GM19395 (cell line): Measurements from ENCODE around the gene ROCK2.

Experiments used
- ATAC-seq: cut with Tn5 transposase; IDR thresholded peaks from one replicate; pipeline ENCODE4 v1.9.1; 2021; ENCODE audit warnings: mild to moderate bottlenecking, moderate library complexity; ENCODE audit not compliant: unreplicated experiment

The ROCK2 gene

DNA sequence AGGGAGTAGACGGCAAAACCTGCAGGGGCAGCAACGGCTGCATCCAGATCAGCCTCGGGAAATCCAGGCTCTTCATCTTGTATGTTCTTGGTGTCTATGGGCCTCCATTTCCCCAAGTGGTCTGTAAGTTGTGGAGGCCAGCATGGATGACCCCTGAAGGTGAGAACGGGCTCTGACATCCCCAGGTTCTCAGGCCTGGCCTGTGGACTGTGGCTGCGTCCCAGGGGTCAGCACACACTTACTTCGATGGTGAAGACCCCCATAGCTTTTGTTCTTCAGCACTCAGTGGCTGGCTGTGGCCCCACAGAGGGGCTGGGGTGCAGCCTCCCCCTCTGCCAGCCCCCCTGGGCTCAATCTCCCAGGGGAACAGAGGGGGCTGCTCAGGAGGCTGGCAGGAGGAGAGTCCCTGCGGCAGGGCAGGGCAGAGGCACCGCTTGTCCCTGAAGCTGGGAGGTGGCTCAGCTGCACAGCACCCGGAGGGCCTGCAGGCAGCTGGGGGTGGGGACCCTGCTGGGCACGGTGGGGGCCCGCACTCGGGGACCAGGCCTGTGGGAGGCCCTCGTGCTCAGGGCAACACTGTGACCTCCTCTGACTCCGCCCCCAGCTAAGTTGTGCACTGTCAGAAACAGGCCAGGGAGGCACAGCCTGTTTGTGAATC is 185.4 kb downstream of the ROCK2 start:
- ATAC-seq = no peak

DNA sequence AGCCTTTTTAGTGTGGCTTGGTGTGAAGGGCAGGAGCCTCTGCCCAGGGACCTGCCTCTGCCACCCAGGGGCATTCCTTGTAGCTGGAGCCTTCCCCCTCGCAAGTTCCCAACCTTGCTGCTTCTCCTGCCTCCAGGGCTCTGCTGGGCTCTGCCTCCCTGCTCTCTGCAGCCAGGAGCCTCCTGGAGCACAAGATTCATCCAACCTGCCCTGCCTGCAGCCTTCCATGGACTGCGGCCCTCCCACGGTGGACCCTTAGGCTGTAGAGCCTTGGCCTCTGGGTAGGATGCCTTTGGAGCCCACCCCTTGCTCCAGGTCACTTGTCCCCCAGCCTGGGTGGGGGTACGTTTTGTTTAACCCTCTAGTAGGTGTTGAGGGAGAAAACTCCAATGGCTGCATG is 186.7 kb downstream of the ROCK2 start:
- ATAC-seq = no peak

DNA sequence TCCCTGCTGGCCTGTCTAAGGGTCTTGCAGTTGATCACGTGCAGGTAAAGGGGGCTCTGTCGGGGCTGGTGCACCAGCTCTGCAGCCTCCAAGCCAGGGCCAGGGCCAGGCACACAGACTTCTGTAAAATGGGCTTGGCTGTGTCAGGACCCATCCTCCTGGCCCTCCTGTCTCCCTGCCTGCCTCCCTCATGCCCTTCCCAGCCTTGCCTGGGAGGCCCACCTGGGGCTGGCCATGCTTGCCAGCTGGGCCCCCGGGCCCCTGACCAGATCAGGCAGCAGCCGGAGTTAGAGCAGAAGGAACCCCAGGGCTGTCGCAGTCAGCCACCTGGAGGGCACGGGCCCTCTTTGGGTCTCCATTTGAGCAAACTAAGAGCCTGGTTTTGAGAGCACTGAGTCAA is 187.1 kb downstream of the ROCK2 start:
- no peak for ATAC-seq

DNA sequence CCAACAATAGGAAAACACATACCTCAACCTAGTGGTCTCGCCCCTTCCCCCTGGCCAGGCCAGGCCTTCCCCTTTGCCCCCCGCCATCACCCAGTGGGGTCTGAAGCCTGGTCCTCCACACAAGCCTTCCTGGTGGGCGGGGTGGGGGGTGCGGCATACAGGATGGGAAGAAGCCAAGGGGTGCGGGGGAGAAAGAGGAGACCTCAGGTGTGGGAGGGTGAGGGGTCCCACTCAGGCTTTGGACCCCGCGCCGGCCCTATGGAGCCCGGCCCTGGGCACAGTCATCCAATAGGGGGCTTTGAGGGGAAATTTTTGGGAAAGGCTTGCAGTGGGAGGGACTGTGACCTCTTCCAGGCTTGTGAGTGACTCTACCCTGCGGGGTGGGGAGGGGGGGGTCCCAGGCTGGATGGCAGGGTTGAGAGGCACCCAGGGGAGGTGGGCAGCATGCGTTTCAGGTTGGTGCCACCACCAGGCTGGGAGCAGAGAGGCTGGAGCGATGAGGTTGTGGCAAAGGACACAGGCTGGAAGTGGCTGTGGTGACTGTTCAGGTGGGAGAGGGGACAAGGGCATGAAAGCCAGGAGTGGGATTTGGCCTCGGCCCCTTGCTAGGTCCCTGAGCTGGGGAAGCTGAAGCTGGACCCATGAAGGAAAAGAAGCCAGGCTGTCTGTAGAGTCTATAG is 187.9 kb downstream of the ROCK2 start:
- ATAC-seq = no peak

DNA sequence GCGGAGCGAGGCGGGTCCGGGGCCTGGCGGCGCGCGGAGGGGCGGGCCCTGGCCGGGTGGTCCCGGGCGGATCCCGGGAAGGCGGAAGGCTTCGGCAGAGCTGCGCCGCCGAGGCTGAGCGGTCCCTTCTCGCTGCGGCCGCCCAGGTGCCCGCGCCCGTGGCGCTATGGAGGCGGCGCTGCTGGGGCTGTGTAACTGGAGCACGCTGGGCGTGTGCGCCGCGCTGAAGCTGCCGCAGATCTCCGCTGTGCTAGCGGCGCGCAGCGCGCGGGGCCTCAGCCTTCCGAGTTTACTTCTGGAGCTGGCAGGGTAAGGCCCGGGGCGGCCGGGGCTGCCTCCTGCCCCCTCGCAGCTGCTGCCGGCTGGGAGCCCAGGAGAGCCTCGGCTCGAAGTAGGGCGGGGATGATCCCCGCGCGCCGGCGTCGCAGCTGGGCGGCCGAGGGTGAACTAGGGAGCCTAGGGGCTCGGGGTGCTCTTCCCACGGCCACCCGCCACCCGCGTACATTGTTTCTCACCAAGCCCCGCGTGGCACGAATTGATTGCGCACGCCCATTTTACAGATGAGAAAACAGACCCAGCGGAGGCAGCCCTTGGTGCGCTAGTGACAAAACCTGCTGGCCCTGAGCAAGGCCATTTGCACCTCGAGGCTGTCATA is 188.9 kb downstream of the ROCK2 start, which contains the start of gene SLC66A3:
Gene SLC66A3, plus strand, starts transcription at position 87 of the 655 bp plus-strand sequence. Its CDS starts 80 bp downstream, at position 167.
- ATAC-seq = peak; percentile 80

DNA sequence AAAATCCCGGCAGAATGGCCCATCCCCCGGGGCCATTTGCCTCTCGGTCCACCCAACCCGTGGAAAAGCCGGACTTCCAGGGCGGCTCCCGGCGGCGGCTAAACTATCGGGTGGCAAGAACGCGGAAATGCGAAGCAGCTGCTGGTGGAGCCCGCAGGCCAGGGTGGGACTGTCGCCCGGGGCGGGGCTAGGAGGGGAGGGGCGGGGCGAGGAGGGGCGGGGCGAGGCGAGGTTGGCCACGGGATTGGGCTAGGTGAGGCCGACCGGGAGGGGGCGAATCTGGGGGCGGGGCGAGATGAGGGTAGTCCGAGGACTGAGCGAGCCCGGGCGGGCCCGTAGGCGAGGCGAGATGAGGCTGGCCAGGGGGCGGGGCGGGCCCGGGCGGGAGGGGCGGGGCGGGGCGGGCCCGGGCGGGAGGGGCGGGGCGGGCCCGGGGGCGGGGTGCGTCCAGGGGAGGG is 189.5 kb downstream of the ROCK2 start:
- peak; percentile 60 for ATAC-seq

DNA sequence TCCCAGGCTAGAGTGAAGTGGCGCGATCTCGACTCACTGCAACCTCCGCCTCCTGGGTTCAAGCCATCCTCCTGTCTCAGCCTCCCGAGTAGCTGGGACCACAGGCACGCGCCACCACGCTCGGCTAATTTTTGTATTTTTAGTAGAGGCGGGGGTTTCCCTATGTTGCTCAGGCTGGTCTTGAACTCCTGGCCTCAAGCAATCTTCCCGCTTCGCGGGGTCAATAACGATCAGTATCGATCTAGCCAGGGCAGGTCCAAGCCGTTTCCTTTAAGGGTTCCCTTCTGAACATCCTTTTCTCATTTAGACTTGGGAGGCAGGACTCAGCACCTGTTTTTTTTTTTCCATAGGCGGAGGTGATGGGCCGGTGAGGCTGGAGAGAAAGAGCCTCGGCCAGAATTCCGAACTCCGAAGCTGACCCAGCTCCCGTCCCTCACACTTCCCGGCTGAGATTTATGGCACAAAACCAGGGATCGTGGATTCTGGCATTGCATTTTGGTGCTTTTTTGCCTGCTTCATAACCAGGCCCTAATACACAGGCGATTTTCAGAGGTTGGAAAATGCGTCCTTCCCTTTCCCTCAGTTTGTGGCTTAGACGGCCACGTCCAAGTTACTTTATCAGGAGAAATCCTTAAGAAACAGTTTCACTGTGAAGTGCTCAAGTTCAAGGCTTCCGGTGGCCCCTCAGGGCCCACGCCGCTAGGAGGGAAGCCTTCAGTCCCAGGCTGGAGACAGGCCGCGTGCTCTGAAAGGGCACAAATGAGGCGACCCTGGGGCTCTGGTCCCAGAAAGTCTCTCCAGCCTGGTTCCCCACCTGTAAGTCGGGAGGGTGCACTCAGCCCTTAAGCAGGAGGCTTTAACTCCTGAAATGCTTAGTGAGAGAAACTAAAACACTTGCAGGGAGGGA is 190.2 kb downstream of the ROCK2 start:
- ATAC-seq = peak; percentile 29

DNA sequence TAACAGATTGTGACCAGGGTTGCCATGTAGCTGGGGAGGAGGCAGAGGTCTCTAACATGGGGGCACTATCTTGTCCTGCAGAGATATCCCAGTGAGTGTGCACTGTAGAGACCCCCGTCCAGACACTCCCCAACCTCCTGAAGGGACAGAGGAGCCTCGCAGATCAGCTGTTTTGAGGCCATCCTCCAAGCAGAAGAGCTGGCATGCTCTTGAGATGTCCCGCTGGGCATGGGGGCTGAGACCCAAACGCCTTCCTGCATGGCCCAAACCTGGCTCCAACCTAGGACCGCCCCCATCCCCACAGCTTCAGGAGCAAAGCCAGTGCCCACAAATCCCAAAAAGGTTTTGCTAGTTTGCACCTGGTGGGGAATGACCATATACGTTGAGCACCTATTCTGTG is 191.8 kb downstream of the ROCK2 start:
- no peak for ATAC-seq

DNA sequence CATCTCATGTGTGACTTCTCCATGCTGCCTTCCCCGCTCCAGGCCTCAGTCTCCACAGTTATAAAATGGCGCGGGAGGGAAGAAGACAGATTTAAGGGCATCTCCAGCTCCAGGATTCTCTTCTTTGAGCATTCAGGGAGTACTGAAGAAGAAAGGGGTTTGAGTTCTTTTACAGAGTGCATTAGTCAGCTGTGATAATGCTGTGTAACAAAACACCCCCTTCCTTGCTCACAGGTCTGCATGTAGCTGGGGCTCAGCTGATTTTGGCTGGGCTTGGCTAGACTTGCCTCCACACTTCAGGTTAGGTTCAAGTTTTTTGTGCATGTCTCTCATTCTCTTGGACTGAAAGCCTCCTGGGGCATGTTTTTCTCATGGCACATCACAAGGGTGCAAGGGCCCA is 197.2 kb downstream of the ROCK2 start:
- no peak for ATAC-seq

DNA sequence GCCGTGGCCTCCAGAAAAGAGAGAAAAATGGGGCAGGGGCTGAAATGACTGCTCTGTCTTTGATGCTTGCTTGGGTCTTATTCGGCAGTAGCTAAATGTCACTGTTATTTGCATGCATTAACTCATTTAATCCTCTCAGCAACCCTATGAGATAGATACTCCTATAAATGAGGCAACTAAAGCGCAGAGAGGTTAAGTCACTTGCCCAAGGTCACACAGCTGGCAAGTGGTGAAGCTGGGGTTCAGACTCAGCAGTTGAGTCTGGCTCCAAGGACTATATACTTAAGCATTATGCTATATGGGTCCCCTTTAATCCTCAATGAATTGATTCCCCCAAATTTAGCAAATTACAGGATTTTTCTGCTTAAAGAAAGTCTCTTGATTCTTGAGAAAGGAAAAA is 198.4 kb downstream of the ROCK2 start:
- no peak for ATAC-seq

DNA sequence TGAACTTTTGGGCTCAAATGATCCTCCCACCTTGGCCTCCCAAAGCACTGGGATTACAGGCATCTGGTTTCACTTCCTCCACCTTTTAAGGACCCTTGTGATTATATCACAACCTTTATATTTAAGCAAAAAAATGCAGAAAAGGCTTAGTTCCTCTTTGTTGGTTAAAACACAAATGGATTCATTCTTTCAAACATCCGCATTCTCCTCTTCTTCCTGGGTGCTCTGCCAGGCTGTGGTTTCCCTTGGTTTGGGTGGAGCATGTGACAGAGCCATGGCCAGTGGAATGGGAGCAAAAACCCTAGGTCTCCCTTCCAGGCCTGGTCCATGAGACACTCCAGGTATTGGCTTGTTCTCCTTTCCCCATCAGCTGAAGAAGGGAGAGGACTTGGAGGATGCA is 199.1 kb downstream of the ROCK2 start:
- no peak for ATAC-seq

DNA sequence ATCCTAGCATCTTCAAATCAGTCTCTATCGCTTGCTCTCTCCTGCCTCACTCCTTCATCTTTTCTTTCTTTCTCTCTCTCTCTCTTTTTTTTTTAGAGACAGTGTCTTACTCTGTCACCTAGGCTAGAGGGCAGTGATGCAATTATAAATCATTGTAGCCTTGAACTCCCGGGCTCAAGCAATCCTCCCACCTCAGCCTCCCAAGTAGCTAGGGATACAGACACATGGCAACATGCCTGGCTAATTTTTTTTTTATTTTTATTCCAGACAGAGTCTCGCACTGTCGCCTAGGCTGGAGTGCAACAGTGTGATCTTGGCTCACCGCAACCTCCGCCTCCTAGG is 199.7 kb downstream of the ROCK2 start:
- ATAC-seq = no peak

DNA sequence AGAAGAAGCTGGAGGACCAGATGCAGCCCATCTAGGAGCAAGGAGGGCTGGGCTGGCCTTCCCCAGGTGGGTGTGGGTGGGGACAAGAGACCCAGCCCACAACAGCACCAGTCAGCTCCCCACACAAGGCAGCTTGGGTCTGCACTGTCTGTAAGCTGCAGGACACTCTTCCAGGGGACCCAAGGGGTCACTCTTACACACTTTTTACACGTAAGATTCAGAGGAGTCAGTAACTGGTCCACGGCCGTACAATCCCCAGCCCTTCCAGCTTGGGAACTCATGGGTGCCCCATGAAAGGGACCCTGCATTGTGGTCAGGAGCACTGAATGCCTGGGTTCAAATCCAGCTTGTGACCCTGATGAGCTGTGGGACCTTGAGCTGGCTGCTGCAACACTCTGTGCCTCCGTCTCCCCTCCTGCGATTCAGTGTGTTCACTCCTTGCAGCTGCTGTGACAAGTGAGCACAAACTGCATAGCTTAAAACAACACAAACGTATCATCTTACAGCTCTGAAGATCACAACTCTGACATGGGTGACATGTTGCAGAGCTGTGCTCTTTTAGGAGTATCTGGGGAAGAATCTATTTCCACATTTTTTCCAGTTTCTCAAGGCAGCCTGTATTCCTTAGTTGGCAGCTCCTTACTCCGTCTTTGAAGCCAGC is 200.2 kb downstream of the ROCK2 start:
- no peak for ATAC-seq

DNA sequence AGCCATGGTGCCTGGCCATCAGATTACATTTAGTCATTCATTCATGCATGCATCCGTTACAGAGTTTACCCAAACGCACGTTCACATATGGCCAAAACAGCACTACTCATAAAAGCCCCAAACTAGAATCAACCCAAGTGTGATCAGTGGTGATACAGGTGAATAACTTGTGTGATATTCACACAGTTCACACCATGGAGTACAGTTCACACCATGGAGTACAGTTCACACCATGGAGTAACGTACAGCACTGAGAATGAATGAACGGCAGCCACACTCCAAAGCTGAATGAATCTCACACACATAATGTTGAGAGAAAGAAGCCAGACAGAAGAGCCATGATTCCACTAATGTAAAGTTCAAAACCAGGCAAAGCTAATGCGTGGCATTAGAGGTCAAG is 201.4 kb downstream of the ROCK2 start:
- ATAC-seq = no peak

DNA sequence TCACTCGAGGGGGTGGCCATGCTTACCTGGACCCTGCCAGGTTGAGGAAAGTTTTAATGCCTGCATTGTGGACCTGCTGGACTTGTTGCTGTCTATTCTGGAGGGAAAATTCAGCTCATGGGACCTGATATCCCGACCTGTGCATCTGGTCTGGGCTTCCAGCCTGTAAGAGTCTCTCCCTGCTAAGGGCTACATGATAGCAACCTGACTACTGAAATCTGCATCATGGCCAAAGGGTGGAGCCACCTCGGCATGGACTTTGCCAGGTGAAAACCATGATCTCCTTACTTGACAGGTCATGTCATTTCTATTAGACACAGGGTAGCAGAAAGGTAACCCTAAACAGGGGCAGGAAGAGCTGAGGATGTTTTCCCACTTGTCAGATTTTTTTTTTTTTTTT is 202.1 kb downstream of the ROCK2 start:
- ATAC-seq = no peak

DNA sequence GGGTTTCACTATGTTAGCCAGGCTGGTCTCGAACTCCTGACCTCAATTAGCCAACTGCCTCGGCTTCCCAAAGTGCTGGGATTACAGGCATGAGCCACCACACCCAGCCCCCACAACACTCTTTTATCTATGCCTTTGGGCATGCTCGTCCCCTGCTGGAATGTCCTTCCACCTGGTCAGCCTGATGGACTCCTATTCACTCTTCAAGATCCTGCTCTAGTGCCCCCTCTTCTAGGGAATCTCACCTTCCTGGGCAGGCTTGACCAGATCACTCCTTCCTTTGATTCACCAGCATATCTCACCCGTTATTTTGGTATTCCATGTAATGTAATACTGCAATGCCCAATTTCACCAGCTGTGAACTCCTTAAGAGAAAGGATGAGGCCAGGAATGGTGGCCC is 203.1 kb downstream of the ROCK2 start:
- no peak for ATAC-seq

DNA sequence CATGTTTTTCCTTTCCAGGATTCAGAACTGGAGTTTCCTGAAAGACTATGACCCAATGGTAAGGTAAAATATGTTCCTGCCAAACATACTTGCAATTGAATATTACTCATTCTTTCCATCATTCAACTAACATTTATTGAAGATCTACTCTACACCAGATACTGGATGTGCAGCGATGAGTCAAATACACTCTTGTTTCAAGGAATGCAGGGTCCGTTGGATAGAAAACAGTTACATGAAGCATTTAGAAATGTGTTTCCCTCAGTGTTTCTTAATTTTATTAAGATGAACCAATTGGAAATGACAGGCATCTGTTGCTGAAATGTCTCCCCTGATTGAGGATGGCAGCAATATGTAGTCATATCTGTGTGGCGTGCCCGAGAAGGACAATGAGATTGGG is 203.9 kb downstream of the ROCK2 start:
- no peak for ATAC-seq

DNA sequence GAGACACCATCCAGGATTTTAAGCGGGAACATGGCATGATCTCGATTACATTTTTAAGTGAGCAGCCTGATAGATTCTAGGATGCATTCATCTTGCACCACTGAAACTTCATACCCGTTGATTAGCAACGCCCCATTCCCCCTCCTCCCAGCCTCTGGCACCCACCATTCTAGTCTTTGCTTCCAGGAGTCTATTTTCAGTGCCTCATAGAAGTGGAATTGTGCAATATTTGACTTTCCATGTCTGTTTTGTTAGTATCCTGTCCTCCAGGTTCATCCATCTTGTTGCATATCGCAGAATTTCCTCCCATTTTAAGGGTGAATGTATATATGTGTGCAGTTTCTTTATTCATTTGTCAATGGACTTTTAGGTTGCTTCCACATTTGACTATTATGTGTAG is 210.1 kb downstream of the ROCK2 start:
- no peak for ATAC-seq

DNA sequence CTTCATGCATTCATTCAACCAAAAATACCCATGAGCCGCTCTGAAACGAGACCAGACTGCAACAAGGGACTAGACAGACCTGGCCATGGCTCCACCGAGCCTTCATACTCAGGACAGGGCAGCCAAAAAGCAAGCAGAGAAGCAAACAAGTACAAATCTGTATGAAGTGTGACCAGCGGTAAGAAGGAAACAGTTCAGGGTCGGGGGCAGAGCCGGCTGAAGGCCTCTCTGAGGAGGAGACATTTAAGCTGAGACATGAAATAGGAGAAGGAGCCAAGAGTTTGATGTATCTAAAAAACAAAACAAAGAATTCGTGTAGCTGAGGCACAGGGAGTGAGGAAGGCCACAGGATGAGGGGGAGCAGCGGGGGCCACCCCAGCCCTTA is 210.5 kb downstream of the ROCK2 start:
- no peak for ATAC-seq

DNA sequence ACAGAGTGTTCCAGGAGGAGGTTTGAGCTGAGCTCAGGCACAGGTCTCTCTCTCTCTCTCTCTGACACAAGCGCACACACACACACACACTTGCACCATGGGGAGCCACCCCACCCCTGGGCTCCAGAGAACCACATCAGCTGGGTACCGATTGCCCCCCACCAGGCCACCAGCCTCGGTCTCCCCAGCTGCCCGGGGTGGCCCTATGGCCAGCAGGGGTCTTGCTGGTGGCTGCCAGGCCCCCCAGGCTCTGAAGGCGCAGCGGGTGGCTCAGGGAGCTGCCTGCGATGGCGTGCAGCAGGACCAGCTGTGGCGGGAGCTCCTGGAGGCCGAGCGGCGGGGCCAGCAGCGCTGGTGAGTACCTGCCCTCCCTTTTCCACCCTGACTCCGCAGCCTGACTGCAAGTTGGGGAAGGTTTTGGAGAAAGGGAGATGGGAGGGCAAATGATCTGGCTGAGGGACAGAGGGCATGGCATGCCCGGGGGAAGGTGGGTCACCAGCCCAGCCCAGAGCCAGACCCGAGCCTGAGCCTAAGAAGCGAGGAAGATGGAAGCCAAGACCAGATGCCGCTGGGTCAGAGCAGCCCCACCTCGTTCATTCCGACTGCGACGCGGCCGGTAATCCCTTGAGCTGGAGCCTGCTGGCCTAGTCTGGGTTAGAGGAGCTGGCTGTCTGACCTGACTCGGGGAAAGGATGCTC is 211.0 kb downstream of the ROCK2 start:
- no peak for ATAC-seq
